IgD-negative memory B cell (primary cell): ENCODE data around the gene TNIK. TPM values are rescaled to one million over a fixed set of nuclear protein-coding genes. Genes with fewer than 3 reads are reported as not detected.

ENCODE experiments used
- H3K27ac Mint-ChIP-seq, 3 donors: one replicate each; pipeline ENCODE4 v1.8.0; 2020 to 2022; ENCODE audit warnings: mild to moderate bottlenecking in 3 of 3, mixed read lengths in 3 of 3, moderate library complexity in 1 of 3
- H3K27me3 Mint-ChIP-seq: one replicate; pipeline ENCODE4 v1.8.0; 2021; ENCODE audit warnings: mixed read lengths
- H3K36me3 Mint-ChIP-seq: one replicate; pipeline ENCODE4 v1.8.0; 2020; ENCODE audit warnings: mild to moderate bottlenecking, mixed read lengths
- H3K4me1 Mint-ChIP-seq, 3 donors: one replicate each; pipeline ENCODE4 v1.8.0; 2020 to 2022; ENCODE audit warnings: mixed read lengths in 3 of 3, mild to moderate bottlenecking in 1 of 3
- H3K4me3 Mint-ChIP-seq, 4 donors: one replicate each; pipeline ENCODE4 v1.8.0; 2020 to 2022; ENCODE audit warnings: mild to moderate bottlenecking in 4 of 4, mixed read lengths in 4 of 4, moderate library complexity in 3 of 4
- H3K9me3 Mint-ChIP-seq, 3 donors: one replicate each; pipeline ENCODE4 v1.8.0; 2020 to 2021; ENCODE audit warnings: mixed read lengths in 3 of 3, mild to moderate bottlenecking in 1 of 3
- polyA plus RNA-seq: library from polyadenylated mRNA; unstranded; fragments of 300-500 nt; fragmentation: Illumina TruSeq; gene quantifications from one replicate; pipeline ENCODE4 v1.2.3, GENCODE V29; 2021

Gene TNIK
- polyA plus RNA-seq, 1 donor from 2014 or later: 3.0 TPM

DNA sequence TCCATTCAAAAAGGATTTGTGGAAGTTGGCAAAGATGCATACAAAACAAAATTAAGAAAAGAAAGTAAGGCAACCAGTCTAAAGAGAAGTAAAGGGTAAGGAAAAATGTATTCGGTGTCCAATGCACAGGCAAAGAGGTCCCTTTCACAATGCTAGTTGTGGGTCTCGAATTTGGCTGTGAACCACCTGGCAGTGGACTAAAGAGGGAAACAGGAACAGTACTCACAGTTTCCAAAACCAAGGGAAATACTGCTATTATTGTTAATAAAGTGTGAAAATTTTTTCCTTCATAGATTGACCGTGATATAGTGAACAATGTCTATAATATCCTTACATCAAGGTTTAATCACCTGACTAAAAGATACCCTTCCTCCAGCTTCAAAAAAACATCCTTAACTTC is 57.9 kb downstream of the TNIK start:
- peaks cover 0 to 3% (median 3%) of the 10 kb centered on the region in 3 donors for H3K4me1 Mint-ChIP-seq
- H3K9me3 Mint-ChIP-seq: peaks cover 0 to 4% (median 0%) of the 10 kb centered on the region in 3 donors
- H3K4me3 Mint-ChIP-seq: no peak overlapping the region
- H3K36me3 Mint-ChIP-seq: no peaks in the 10 kb centered on the region
- H3K27ac Mint-ChIP-seq: no peak overlapping the region
- H3K27me3 Mint-ChIP-seq: no peaks in the 10 kb centered on the region

DNA sequence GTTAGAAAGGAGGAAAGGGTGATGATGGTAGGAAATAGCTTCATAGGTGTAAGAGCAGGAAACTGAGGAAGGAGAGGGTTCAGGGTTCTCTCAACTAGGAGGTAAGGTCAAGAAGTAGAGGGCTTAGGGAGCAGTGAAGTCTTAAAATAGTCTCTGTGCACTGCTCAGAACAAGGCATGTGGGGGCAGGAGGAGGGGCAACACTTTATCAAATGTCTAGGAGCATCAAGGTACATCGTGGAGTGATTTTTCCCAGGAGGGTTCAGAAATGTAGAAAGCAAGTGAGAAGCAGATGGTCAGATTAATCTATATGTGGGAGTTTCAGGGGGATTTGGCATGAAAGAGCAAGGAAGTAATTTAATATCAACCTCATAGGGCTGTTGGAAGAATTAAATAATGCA is 58.8 kb downstream of the TNIK start:
- Mint-ChIP-seq H3K4me3 (no peak overlapping the region), H3K9me3 (no peaks in the 10 kb centered on the region), H3K36me3 (no peaks in the 10 kb centered on the region), H3K27me3 (no peaks in the 10 kb centered on the region), H3K4me1 (peaks cover 0 to 3% (median 3%) of the 10 kb centered on the region in 3 donors), H3K27ac (no peak overlapping the region)

DNA sequence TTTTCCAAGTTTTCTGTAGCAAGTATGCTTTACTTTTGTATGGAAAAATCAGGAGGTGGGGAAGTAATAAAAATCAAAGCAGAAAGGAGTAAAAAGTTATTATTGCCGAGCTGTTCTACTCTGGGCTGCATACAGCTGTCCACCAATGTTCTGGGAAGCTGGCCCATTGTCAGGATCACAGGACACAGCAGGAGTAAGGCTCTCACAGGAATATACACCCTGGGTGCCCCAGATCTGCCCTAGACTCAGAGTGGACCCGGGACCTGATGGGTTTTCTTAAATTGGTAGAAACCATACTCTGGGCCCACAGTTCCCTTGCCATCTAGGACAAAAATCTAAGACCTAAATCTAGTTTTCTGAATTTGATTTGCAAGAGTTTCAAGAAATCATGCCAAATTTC is 60.4 kb downstream of the TNIK start:
- no peak overlapping the region for H3K4me3 Mint-ChIP-seq
- H3K27me3 Mint-ChIP-seq: no peaks in the 10 kb centered on the region
- no peak overlapping the region for H3K27ac Mint-ChIP-seq
- no peaks in the 10 kb centered on the region for H3K9me3 Mint-ChIP-seq
- no peaks in the 10 kb centered on the region for H3K36me3 Mint-ChIP-seq
- H3K4me1 Mint-ChIP-seq: peaks cover 0 to 3% (median 1%) of the 10 kb centered on the region in 3 donors

DNA sequence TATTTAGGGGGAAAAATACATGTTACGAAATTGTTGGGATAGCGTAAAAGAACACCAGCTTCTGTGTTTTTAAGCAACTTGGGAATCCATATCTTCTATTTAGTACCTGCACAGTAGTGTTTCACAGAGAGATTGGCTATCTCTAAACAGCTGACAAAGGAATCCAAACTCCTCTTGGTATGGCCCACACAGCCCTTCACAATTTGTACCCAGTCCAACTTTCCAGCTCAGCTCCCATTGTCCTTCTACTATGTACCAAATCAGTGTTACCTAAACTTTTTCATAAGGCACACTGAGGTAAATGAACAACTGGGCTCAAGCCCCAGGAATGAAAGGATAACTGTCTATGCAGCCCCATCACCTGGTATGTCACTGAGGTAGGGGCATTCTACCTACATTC is 61.9 kb downstream of the TNIK start:
- Mint-ChIP-seq H3K36me3 (no peaks in the 10 kb centered on the region), H3K4me1 (peaks cover 0 to 3% (median 1%) of the 10 kb centered on the region in 3 donors), H3K4me3 (no peak overlapping the region), H3K9me3 (no peaks in the 10 kb centered on the region), H3K27me3 (no peaks in the 10 kb centered on the region), H3K27ac (no peak overlapping the region)

DNA sequence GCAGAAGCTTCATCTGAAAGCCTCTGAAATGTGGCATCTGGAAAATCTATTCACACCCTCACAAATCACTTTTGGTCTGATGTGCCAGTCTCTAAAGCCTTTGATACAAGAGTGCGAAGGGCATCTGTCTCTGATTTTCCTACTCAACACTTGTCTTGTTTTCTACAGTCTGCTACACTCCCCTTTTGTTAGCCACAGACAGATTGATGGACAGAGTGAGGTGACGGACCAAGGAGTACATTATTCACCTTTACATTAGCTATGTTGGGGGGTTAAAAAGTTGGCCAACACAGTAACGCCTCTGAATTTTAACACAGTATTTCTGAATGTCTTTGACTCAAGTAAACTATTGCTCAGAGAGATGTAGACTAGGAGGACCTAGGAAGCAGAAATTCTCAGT is 63.1 kb downstream of the TNIK start:
- Mint-ChIP-seq H3K9me3 (peaks cover 0 to 2% (median 0%) of the 10 kb centered on the region in 3 donors), H3K4me1 (peaks cover 0 to 3% (median 0%) of the 10 kb centered on the region in 3 donors), H3K4me3 (no peak overlapping the region), H3K27me3 (no peaks in the 10 kb centered on the region), H3K27ac (no peak overlapping the region), H3K36me3 (no peaks in the 10 kb centered on the region)

DNA sequence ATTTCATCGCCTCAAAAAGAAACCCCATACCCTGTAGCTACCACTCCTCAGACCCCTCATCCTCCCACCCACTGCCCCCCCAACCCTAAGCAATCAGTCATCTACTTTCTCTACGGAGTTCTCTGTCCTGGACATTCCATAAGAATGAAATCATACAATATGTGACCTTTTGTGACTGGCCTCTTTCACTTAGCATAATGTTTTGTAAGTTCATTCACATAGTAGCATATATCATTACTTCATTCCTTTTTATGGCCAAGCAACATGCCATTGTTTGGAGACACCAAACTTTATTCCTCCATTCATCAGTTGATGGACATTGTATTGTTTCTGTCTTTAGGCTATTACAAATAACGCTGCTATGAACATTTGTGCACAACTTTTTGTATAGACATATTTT is 64.2 kb downstream of the TNIK start:
- Mint-ChIP-seq H3K27me3 (no peaks in the 10 kb centered on the region), H3K9me3 (peaks cover 3 to 7% (median 6%) of the 10 kb centered on the region in 3 donors), H3K36me3 (peaks cover 2% of the 10 kb centered on the region), H3K27ac (no peak overlapping the region), H3K4me1 (peaks cover 0 to 3% (median 0%) of the 10 kb centered on the region in 3 donors), H3K4me3 (no peak overlapping the region)

DNA sequence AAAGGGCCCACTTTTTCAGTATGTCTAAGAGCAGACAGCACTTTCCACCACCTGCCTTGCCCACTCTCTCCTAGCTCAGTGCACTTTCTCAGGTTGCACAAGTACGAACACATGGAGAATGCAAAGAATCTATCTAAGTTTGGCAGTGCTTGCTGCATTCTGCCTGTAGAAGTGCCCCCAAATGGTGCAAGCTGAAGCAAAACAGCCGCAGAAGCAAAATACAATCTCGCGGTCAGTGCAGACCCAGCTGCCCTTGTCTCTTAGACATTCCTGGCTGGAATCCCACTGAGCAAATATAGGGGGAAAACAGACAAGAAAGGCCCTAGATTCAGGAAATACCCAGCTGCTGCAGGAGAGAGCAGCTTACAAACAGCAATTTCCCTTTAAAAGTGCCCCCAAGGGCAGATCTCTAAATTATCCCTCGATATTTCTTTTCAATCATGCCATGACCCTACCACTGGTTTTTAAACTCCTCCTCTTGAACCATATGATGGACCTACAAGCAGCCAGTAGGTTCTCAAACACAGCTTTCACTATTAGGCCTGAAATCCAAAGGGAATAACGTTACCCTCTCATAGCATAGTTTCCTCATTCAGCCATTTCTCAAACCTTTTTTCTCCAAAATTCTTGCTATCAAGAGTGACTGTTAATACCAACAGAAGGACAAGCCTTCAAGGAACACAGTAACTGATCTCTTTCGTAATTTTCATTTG is 67.0 kb downstream of the TNIK start:
- H3K27ac Mint-ChIP-seq: no peak overlapping the region
- peaks cover 2% of the 10 kb centered on the region for H3K36me3 Mint-ChIP-seq
- peaks cover 0 to 2% (median 0%) of the 10 kb centered on the region in 3 donors for H3K4me1 Mint-ChIP-seq
- no peak overlapping the region for H3K4me3 Mint-ChIP-seq
- peaks cover 3 to 11% (median 8%) of the 10 kb centered on the region in 3 donors for H3K9me3 Mint-ChIP-seq
- no peaks in the 10 kb centered on the region for H3K27me3 Mint-ChIP-seq

DNA sequence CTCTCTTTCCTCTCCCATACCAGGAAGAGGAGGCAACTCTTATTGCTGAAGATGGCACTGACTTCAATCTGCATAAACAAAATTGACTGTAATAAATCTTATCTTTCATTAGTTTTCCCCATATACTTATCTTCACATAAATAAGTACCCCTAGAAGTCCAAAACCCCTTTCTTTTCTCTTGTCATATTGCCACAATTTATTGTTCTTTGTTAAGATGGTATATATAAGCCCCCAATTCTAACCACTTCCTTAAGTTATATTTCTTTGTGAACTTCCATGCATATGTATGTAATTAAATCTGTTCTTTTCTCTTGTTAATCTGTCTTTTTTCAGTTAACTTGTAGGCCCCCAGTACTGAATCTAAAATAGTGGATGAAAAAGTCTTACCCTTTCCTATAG is 68.8 kb downstream of the TNIK start:
- Mint-ChIP-seq H3K9me3 (peaks cover 3 to 11% (median 8%) of the 10 kb centered on the region in 3 donors), H3K4me1 (peaks cover 0 to 5% (median 0%) of the 10 kb centered on the region in 3 donors), H3K36me3 (peaks cover 2% of the 10 kb centered on the region), H3K27me3 (no peaks in the 10 kb centered on the region), H3K4me3 (no peak overlapping the region), H3K27ac (no peak overlapping the region)

DNA sequence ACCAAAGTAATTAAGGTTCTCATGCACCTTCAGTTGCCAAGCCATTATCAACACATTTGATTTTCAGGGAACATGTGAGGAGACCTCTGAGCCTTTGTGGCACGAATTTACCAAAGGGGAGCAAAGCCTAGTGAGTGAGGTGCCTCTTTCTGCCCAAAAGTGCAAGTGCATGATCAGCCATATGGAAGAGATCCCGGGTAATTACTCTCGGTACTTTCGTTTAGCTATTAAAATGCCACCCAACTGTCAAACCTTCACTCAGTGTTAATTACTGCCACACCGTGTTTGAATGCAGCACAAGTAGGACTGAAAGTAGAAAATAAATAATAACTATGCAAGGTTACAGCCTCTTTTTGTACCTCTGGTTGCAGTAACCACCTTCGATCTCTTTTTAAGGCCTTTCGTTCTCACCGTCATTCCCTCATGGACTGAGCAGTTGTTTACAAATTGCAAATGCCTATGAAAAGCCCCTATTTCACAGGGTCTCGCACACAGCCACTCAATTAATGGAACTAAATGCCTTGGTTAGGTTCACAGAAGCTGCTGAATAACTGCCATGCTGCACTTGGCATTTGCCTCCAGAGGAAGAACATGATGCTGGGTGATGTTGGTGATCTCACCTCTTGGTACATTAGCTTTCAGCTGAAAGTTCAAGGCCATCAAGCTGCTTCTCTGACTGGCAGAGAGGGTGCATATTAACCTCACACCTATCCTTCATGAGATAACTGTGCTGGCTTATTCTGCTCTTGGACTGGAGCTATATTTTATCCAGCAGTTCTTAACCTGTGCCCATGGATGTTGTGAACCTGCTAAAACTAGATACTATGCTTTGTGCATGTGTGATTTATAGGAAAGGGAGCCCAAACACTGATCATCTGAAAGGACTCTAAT is 69.9 kb downstream of the TNIK start:
- Mint-ChIP-seq H3K27ac (no peak overlapping the region), H3K4me1 (peaks cover 0 to 5% (median 0%) of the 10 kb centered on the region in 3 donors), H3K36me3 (peaks cover 2% of the 10 kb centered on the region)

DNA sequence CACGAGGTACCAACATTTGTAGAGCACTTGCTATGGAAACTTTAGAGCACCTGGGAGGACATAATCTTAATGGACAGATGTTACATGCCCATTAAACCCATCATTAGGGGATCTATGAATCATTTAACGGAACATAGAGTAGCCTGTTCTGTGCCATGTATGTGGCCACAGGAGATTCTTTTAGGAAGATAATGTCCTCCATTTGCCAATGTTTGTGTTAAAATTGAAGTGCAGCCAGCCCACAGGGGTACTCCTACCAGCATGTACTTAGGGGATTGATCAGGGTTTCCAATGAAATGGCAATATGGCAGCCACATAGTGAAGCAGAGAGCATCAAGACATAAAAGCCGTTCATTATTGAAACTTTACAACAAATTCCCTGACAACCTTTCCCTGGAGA is 70.7 kb downstream of the TNIK start:
- peaks cover 0 to 5% (median 0%) of the 10 kb centered on the region in 3 donors for H3K4me1 Mint-ChIP-seq
- H3K27me3 Mint-ChIP-seq: no peaks in the 10 kb centered on the region
- H3K4me3 Mint-ChIP-seq: no peak overlapping the region
- H3K27ac Mint-ChIP-seq: no peak overlapping the region
- H3K9me3 Mint-ChIP-seq: peaks cover 3 to 11% (median 8%) of the 10 kb centered on the region in 3 donors
- peaks cover 2% of the 10 kb centered on the region for H3K36me3 Mint-ChIP-seq

More for the DNA sequence above, 69.9 kb downstream of the TNIK start:
- Mint-ChIP-seq H3K9me3 (peaks cover 3 to 11% (median 8%) of the 10 kb centered on the region in 3 donors), H3K4me3 (no peak overlapping the region), H3K27me3 (no peaks in the 10 kb centered on the region)

DNA sequence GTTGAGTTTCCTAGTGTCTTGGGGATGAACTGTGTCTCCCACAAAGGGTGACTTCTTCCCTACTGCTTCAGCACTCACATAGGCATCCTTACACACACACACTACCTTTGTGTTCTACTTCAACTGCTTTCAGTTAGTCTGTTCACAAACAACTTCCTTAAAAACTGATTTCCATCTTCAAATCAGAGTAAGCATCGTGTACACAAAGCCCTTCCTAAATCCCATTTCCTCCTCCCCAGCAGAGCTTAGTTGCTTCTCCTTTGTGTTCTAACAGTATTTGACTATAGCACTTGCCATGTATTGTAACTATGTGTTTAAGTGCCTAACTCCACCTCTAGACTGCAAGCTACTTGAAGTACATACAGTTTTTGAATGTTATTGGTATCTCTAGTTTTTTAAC is 71.7 kb downstream of the TNIK start:
- Mint-ChIP-seq H3K27me3 (no peaks in the 10 kb centered on the region), H3K4me1 (peaks cover 0 to 8% (median 0%) of the 10 kb centered on the region in 3 donors), H3K4me3 (no peak overlapping the region), H3K9me3 (peaks cover 3 to 11% (median 8%) of the 10 kb centered on the region in 3 donors), H3K36me3 (peaks cover 2% of the 10 kb centered on the region), H3K27ac (no peak overlapping the region)

DNA sequence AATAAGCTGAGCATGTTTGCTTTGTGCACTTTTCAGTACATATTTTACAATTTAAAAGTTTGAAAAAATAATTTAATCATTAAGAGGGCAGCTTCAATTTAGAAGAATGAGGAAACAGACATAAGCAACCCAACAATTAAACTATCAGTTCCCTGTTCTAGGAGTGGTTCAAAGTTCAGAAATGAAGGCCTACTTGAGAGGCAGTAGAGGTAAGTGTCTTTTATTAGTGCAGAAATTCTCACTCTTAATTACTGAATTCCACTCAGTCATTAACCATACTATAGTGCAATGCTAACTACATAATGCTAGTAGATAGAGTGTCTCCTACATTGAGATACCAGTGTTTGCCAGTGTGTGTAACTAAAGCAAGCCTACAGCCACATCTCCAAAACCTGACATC is 73.1 kb downstream of the TNIK start:
- no peak overlapping the region for H3K4me3 Mint-ChIP-seq
- no peak overlapping the region for H3K27ac Mint-ChIP-seq
- peaks cover 2% of the 10 kb centered on the region for H3K36me3 Mint-ChIP-seq
- H3K9me3 Mint-ChIP-seq: peaks cover 1 to 11% (median 8%) of the 10 kb centered on the region in 3 donors
- no peaks in the 10 kb centered on the region for H3K27me3 Mint-ChIP-seq
- H3K4me1 Mint-ChIP-seq: peaks cover 0 to 10% (median 0%) of the 10 kb centered on the region in 3 donors

DNA sequence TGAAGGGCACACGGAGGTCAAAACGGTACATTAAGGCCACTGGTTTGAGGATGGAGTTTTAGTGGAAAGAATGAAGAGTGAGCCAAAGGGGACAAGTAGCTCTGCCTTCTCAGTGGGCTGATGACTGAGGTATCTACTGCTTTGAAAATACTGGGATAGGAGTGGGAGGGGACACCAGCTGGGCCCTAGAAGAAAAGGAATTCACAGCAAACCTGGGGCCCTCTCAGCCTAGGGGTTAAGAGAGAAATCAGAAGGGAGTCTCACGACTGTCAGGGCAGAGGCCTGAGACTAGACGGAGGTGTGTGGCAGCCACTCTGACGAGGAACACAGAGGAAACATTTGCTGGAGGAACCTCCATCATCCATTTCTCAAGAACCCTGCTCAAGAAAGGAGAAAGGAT is 75.1 kb downstream of the TNIK start:
- no peak overlapping the region for H3K4me3 Mint-ChIP-seq
- H3K27ac Mint-ChIP-seq: no peak overlapping the region
- no peaks in the 10 kb centered on the region for H3K9me3 Mint-ChIP-seq
- H3K36me3 Mint-ChIP-seq: no peaks in the 10 kb centered on the region
- no peaks in the 10 kb centered on the region for H3K27me3 Mint-ChIP-seq
- H3K4me1 Mint-ChIP-seq: peaks cover 0 to 10% (median 0%) of the 10 kb centered on the region in 3 donors

DNA sequence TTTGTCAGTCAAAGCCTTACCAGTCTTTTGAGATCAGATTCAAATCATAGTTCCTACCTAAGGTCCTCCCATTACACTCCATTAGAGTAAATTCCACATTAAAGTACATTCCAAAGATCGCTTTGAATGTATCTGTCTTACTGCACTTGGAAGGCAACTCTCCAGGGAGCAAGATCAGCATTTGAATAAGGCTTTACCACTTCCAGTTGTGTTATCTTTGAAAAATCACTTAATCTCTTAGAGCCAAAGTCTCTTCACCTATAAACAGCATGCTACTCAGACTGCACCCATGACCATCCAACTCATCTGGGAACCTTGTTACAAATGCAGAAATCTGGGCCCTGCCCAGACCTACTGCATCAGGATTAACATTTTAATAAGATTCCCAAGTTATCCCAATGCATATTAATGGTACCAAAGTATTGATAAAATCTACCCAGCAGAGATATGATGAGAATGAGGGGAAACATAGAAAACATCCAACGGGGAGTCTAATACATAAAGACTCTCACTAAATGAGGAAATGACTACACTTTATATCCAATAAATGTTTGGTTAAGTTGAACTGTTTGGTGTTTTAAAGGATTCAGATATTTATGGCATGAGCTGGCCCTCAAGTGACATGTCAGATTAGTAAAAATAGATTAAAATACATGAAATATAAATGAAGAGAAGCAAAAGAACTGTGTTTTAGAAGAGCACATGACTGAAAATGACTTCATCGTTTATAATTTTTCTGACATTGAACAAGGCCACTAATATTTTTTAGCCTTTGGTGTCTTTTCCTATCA is 75.9 kb downstream of the TNIK start:
- Mint-ChIP-seq H3K9me3 (no peaks in the 10 kb centered on the region), H3K4me1 (peaks cover 0 to 10% (median 0%) of the 10 kb centered on the region in 3 donors), H3K4me3 (no peak overlapping the region), H3K36me3 (no peaks in the 10 kb centered on the region), H3K27ac (no peak overlapping the region), H3K27me3 (no peaks in the 10 kb centered on the region)
